AG09309 (cell line): Measurements from ENCODE around the gene TCTN2.
A peak's percentile ranks its signal among the peaks of the same experiment; 100 is the strongest.

Experiments used
- DNase-seq: peaks from one replicate; pipeline ENCODE4 v3.0.0-alpha.2; 2010; ENCODE audit warnings: low read depth
- H3K4me3 ChIP-seq: 2 replicates; pipeline ENCODE4 v1.5.1; 2011; ENCODE audit warnings: mild to moderate bottlenecking, low read depth, low read length, moderate library complexity; ENCODE audit not compliant: control insufficient read depth
- TF ChIP-seq, protein P1 (sequence below): IDR thresholded peaks from 2 replicates; pipeline ENCODE4 v1.5.1; 2011; ENCODE audit warnings: mild to moderate bottlenecking, low read depth, low read length, inconsistent platforms; ENCODE audit not compliant: insufficient read depth, control insufficient read depth; ENCODE audit errors: missing control alignments

TCTN2 gene

DNA sequence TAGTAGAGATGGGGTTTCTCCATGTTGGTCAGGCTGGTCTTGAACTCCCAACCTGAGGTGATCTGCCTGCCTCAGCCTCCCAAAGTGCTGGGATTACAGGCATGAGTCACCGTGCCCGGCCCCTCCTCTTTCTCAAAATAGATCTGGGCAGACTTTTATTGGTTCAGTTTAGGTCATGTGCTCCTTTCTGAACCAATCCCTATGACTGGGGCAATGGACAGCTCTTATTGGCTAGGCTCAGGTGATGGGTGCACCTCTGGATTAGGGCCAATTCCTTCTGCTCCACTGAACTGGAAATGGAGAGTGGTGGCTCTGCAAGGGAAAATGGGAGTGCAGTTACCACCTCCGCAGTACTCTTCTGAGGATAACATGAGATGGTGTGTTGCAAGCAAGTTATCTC is 35.0 kb downstream of the TCTN2 start:
- no peak for DNase-seq
- H3K4me3 ChIP-seq = no peak overlapping the region
- TF ChIP-seq, protein P1, sequence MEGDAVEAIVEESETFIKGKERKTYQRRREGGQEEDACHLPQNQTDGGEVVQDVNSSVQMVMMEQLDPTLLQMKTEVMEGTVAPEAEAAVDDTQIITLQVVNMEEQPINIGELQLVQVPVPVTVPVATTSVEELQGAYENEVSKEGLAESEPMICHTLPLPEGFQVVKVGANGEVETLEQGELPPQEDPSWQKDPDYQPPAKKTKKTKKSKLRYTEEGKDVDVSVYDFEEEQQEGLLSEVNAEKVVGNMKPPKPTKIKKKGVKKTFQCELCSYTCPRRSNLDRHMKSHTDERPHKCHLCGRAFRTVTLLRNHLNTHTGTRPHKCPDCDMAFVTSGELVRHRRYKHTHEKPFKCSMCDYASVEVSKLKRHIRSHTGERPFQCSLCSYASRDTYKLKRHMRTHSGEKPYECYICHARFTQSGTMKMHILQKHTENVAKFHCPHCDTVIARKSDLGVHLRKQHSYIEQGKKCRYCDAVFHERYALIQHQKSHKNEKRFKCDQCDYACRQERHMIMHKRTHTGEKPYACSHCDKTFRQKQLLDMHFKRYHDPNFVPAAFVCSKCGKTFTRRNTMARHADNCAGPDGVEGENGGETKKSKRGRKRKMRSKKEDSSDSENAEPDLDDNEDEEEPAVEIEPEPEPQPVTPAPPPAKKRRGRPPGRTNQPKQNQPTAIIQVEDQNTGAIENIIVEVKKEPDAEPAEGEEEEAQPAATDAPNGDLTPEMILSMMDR = no peak

DNA sequence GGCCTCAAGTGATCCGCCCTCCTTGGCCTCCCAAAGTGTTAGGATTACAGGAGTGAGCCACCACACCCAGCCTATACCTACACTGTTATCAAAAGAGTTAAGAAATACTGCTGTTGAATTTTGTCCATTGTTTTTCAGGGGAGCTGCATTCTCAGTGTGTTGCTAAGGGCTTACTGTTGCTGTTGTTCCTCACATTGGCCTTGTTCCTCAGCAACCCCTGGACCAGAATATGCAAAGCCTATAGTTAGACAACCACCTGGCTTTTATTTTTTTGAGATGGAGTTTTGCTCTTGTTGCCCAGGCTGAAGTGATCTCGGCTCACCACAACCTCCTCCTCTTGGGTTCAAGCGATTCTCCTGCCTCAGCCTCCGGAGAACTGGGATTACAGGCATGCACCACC is 36.6 kb downstream of the TCTN2 start:
- H3K4me3 ChIP-seq = no peak overlapping the region
- TF ChIP-seq, protein P1 = no peak
- no peak for DNase-seq

DNA sequence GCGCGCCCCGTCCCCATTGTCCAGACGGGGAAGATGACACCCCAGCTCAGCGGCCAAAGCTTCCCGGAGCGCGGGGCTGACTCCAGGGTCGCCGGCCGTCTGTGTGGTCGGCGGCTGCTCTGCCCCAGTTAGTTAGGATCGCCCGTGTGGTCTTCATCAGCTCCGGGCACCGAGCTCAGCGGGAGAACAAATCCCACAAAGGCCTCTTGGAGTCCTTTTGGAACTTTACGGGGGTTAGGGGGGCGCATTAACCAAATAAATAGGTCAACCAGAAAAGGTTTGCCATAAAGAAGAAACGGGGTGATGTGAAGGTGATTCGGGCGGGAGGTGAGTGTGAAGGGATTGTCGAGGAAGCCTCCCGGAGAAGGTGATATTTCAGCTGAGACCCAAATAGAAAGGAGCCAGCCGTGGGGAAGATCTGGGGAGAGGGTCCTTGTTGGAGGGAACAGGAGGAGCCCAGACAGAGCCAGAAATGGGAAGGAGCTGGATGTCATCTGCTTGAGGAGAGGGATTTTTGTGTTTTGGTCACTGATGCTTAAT is 41.9 kb downstream of the TCTN2 start:
- TF ChIP-seq, protein P1 = no peak
- peak overlapping the region; percentile 73 for H3K4me3 ChIP-seq
- DNase-seq = no peak

DNA sequence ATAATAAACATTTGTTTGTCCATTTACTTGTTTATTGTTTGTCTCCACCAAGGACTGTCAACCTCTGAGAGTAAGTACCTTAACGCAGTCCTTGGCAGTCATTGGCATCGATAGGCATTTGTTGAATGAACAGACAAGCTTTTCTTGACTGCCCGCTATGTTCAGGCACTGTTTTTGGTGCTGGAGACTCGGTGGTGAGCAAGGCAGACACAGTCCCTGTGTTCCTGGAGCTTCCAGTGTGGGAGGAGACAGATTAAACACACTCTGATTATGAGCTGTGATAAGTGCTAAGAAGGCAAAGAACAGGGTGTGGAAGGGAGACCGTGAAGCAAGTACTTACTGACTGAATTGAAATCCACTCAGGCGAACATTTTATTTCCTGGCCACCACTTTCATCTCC is 42.5 kb downstream of the TCTN2 start:
- DNase-seq = no peak
- TF ChIP-seq, protein P1 = no peak
- H3K4me3 ChIP-seq = peak overlapping the region; percentile 73

DNA sequence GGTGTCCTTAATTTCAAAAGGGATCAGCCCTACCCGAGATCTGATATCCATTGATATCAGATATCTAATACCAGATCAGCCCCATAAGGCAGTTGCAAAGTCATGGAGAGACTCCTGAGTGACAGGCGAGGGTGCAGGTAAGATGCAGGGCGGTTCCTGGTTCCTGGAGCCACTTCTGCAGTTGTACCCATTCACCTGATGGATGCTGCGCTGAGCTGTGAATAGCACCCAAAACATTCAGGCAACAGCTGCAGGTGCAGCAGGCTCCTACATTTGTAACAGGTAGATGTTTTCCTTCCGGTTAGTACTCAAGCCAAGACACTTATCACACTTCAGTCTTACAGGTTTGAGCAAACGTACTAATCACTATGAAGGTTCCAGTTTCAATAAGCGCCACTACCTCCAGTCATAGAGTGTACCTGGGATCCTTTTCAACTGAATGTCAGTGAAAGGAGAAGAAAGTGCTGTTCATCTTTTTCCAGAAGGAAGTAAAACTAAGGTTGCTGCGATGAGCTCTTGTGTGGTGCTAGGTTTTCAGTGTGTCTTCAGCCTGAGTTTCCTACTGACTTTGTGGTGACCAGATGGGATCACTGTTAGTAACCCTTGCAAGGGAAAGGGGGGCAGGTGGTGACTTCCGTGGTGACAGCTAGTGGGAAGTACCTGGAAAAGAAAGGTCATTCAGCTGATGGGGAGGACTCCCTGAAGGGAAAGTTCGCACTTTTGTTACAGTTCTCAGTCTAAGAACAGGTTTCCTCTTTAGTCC is 43.1 kb downstream of the TCTN2 start:
- TF ChIP-seq, protein P1 = no peak
- no peak for DNase-seq
- no peak overlapping the region for H3K4me3 ChIP-seq

DNA sequence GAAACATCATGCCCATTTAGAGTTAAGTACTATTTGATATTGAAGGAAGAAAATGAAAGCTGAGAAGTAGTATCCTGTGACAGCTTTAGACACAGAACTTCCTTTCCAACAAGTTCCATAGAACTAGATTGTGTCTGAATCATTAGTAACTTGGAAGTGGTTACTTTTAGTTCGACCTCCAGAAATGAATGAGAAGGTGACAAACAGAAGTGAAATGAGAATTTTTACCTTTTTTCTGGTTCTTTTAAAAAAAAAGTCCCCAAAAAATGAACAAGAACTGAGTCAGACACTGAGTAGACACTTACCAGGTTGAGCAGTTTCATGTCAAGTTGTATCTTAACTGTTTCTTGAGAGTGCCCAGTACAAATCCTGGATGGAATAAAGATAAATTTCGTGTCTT is 44.3 kb downstream of the TCTN2 start:
- TF ChIP-seq, protein P1 = no peak

More for the DNA sequence above, 44.3 kb downstream of the TCTN2 start:
- no peak overlapping the region for H3K4me3 ChIP-seq
- DNase-seq = no peak
